ENCODE data around the gene HBA2. TPM values are rescaled to one million over a fixed set of nuclear protein-coding genes. Genes with fewer than 3 reads are reported as not detected.
A peak's percentile ranks its signal among the peaks of the same experiment; 100 is the strongest.
"Not testable (repeated sequence)": the region's sequence is repeated elsewhere in the genome, so short reads cannot be mapped to it uniquely, and the experiment has no call there.

HBA2 gene
- total and polyA plus RNA-seq, 7 donors: 3.7 to 109 (median 6.2) TPM; not detected in 1

GRCh38 chr16:168424-168823, 4.3 kb upstream of the HBA2 start:
- no peaks in the 10 kb centered on the region for H3K36me3 ChIP-seq
- H3K4me3 ChIP-seq: no peak overlapping the region
- H3K27me3 ChIP-seq: peaks cover 40 to 73% (median 69%) of the 10 kb centered on the region in 3 donors
- no peak for DNase-seq
- intact Hi-C loops (cut with DNase I): no loop called here
- no peaks in the 10 kb centered on the region for H3K9me3 ChIP-seq
- TF ChIP-seq EP300 (IDR thresholded peaks at IDR 0.05): no peak
- no peak for TF ChIP-seq POLR2A (IDR thresholded peaks at IDR 0.05)
- TF ChIP-seq POLR2AphosphoS5 (IDR thresholded peaks at IDR 0.05): no peak
- TF ChIP-seq CTCF (IDR thresholded peaks at IDR 0.05): no peak
- H3K27ac ChIP-seq: no peak overlapping the region
- WGBS, 2 donors: 46 to 67% methylated on average over 6 of the region's 6 CpGs
- H3K4me1 ChIP-seq: peaks cover 0 to 19% (median 17%) of the 10 kb centered on the region in 4 donors

- WGBS, 2 donors: 14 to 33% methylated on average over 3 of the region's 3 CpGs
- DNase-seq: no peak
- Histone ChIP-seq H3K27ac (no peak overlapping the region), H3K9me3 (no peaks in the 10 kb centered on the region), H3K4me3 (no peak overlapping the region), H3K4me1 (peaks cover 0 to 19% (median 17%) of the 10 kb centered on the region in 4 donors), H3K36me3 (no peaks in the 10 kb centered on the region), H3K27me3 (peaks cover 40 to 77% (median 69%) of the 10 kb centered on the region in 3 donors)
- intact Hi-C loops (cut with DNase I): no loop called here
- TF ChIP-seq POLR2AphosphoS5 (IDR thresholded peaks at IDR 0.05): no peak
- TF ChIP-seq EP300 (IDR thresholded peaks at IDR 0.05): no peak
- no peak for TF ChIP-seq POLR2A (IDR thresholded peaks at IDR 0.05)
- no peak for TF ChIP-seq CTCF (IDR thresholded peaks at IDR 0.05)
These were observed 3.7 kb upstream of the HBA2 start for GRCh38 chr16:169014-169413.

- H3K4me3 ChIP-seq; intact Hi-C loops (cut with DNase I); H3K36me3 ChIP-seq; H3K27ac ChIP-seq; H3K9me3 ChIP-seq: not testable (repeated sequence)
- peaks cover 43 to 84% (median 73%) of the 10 kb centered on the region in 3 donors for H3K27me3 ChIP-seq
- peak; percentile 73 for DNase-seq
- WGBS, 2 donors: 6 to 7% methylated on average over 5 of the region's 5 CpGs
- peaks cover 0 to 17% (median 15%) of the 10 kb centered on the region in 4 donors for H3K4me1 ChIP-seq
These were observed 2.6 kb upstream of the HBA2 start for GRCh38 chr16:170088-170507.

DNA sequence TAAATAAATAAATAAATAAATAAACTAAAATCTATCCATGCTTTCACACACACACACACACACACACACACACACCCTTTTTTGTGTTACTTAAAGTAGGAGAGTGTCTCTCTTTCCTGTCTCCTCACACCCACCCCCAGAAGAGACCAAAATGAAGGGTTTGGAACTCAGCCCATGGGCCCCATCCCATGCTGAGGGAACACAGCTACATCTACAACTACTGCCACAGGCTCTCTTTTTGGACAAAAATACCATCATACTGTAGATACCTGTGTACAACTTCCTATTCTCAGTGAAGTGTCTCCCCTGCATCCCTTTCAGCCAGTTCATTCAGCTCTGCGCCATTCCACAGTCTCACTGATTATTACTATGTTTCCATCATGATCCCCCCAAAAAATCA, 1.9 kb upstream of the HBA2 start:
- Histone ChIP-seq H3K27me3 (peaks cover 41 to 84% (median 72%) of the 10 kb centered on the region in 3 donors), H3K4me3 (no peak overlapping the region), H3K9me3 (no peaks in the 10 kb centered on the region), H3K27ac (no peak overlapping the region), H3K4me1 (peaks cover 0 to 10% (median 8%) of the 10 kb centered on the region in 4 donors), H3K36me3 (no peaks in the 10 kb centered on the region)
- intact Hi-C loops (cut with DNase I): no loop called here
- 44 to 52% methylated on average over 1 of the region's 1 CpG for WGBS, 2 donors
- TF ChIP-seq POLR2AphosphoS5 (IDR thresholded peaks at IDR 0.05): no peak
- no peak for TF ChIP-seq CTCF (IDR thresholded peaks at IDR 0.05)
- TF ChIP-seq POLR2A (IDR thresholded peaks at IDR 0.05): no peak
- TF ChIP-seq EP300 (IDR thresholded peaks at IDR 0.05): no peak
- DNase-seq: no peak

GRCh38 chr16:173211-173854, 657 bp downstream of the HBA2 start:
- DNase-seq; H3K4me1 ChIP-seq; H3K9me3 ChIP-seq; intact Hi-C loops (cut with DNase I); H3K36me3 ChIP-seq; H3K27ac ChIP-seq; H3K4me3 ChIP-seq: not testable (repeated sequence)
- WGBS, 2 donors: 11 to 13% methylated on average over 31 of the region's 44 CpGs
- peaks cover 30 to 76% (median 62%) of the 10 kb centered on the region in 3 donors for H3K27me3 ChIP-seq

GRCh38 chr16:173928-174769, 1.5 kb downstream of the HBA2 start:
- H3K36me3 ChIP-seq; H3K4me3 ChIP-seq; DNase-seq; H3K9me3 ChIP-seq; H3K27ac ChIP-seq; H3K4me1 ChIP-seq; intact Hi-C loops (cut with DNase I): not testable (repeated sequence)
- WGBS, 2 donors: 18 to 19% methylated on average over 9 of the region's 13 CpGs
- H3K27me3 ChIP-seq: peaks cover 37 to 76% (median 62%) of the 10 kb centered on the region in 3 donors

Data from sigmoid colon (tissue), 7 donors.